Astrocyte of the cerebellum (primary cell): ENCODE results near the gene TOMM34.

ENCODE experiments used
- DNase-seq: peaks from one replicate; pipeline ENCODE4 v3.0.0-alpha.2; 2011; ENCODE audit warnings: low read depth
- H3K4me3 ChIP-seq: 2 replicates; pipeline ENCODE4 v1.5.1; 2011; ENCODE audit warnings: mild to moderate bottlenecking, low read depth, low read length, moderate library complexity
- in situ Hi-C: cut with HindIII; loops from 2 replicates; pipeline ENCODE4 v1.10.0; 2017; ENCODE audit warnings: low sequenced_read_pairs
- TF ChIP-seq, protein P1 (sequence below): IDR thresholded peaks from 2 replicates; pipeline ENCODE4 v1.5.1; 2012; ENCODE audit warnings: low read length, low read depth, moderate library complexity, mild to moderate bottlenecking; ENCODE audit errors: missing control alignments

Gene TOMM34

DNA sequence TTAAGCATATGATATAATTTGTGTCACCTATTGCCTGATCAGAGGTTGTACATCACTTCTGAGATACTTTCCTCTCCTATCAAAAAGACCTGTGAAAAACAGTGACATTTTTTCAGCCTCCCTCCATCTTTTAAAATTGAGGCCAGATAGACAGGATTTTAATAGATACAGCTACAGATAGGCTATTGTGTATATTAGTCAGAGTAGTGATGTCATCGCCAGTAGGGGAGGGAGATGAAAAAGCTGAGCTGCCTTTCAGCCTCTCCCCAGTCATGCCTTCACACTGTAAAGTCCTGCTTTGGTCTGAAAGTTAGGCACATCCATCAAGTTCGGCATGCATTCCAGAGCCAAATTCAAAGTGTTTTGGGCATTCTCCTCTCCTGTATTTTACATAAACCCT, 58.2 kb downstream of the TOMM34 start:
- H3K4me3 ChIP-seq, result no peak overlapping the region
- TF ChIP-seq, protein P1, sequence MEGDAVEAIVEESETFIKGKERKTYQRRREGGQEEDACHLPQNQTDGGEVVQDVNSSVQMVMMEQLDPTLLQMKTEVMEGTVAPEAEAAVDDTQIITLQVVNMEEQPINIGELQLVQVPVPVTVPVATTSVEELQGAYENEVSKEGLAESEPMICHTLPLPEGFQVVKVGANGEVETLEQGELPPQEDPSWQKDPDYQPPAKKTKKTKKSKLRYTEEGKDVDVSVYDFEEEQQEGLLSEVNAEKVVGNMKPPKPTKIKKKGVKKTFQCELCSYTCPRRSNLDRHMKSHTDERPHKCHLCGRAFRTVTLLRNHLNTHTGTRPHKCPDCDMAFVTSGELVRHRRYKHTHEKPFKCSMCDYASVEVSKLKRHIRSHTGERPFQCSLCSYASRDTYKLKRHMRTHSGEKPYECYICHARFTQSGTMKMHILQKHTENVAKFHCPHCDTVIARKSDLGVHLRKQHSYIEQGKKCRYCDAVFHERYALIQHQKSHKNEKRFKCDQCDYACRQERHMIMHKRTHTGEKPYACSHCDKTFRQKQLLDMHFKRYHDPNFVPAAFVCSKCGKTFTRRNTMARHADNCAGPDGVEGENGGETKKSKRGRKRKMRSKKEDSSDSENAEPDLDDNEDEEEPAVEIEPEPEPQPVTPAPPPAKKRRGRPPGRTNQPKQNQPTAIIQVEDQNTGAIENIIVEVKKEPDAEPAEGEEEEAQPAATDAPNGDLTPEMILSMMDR, result no peak
- in situ Hi-C loops, result no loop called here
- DNase-seq, result no peak

DNA sequence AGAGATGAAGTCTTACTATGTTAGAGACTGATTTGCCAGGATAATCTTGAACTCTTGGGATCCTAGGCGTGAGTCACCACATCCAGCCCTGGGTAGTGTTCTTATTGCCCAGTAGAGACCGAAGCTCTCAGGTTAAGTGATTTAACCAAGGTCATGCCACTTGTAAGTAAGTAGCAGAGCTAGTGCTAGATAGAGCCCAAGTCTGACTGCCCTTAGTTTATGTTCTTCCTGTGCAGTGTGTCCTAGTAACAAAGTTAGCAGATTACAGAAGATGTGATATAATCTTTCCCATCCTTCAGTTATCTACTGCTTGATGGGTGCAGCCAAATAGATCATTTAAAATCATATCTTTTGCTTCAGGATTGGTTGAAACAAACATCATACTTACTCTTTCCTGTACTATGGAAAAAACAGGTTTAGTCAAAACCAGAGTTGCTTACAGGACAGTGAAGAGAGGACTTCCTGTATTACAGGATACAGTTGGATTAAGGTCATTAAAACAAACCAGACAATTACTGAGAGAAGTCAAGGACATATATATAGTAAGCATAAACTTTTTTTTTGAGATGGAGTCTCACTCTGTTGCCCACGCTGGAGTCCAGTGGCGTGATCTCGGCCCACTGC, 59.9 kb downstream of the TOMM34 start:
- TF ChIP-seq, protein P1, result no peak
- in situ Hi-C loops, result no loop called here
- H3K4me3 ChIP-seq, result no peak overlapping the region
- no peak for DNase-seq

DNA sequence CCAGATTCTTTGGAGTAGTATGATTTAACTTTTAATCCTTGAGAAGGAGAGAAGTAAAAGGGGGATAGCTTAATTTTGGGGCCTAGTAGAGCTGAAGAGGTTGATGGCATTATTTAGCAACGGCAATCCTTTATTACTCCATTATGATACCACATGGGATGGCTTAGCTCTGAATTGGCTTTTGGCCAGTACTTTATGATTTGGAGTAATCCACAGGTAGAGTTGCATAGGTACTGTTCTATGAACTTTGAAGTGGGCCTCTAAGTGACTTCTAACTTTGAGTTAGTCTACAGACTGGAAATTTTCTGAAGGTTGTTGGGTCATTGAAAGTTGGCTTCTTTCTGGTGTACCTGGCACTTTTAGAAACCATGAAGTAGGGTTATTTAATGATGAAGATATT, 63.1 kb downstream of the TOMM34 start:
- in situ Hi-C loops, result no loop called here
- no peak for DNase-seq
- TF ChIP-seq, protein P1, result no peak
- no peak overlapping the region for H3K4me3 ChIP-seq

DNA sequence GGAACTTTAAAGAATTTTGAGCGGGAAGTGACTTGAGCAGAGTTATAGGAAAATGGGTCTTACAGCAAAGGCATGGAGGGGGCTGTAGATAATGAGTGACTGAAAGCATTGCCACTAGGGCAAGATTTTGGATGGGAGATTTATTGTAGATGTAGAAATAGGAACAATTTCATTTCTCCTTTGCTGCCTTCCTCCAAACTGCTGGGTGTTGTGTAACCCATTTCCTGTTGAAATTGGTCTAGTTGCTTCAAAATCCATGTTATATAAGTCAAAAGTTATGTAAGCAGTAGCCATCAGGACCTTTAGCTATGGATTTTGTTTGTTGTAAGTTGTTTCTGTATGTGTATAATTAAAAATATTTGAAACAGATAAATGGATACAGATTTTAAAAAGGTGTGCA, 63.6 kb downstream of the TOMM34 start:
- in situ Hi-C loops, result no loop called here
- no peak overlapping the region for H3K4me3 ChIP-seq
- TF ChIP-seq, protein P1, result no peak
- no peak for DNase-seq

DNA sequence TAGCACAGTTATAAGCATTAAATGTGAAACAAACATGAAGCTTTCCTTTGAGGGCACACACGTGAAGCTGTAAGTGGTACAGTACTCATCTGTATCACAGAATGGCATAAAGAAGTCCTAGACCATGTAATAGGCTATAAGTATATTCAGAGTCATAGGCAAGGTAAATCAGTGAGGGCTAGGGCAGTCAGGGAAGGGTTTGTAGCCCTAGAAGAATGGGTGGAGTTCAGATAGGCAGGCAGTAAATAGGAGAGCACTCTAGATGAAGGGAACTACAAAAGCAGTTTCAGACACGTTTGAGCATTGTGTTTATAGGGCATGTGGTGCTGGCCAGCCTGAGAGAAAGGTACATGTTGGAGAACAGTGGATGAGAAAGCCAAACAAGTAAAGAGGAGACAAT, 65.2 kb downstream of the TOMM34 start:
- DNase-seq, result no peak
- H3K4me3 ChIP-seq, result no peak overlapping the region
- TF ChIP-seq, protein P1, result no peak
- in situ Hi-C loops, result no loop called here
